IMR-90 (cell line): Measurements from ENCODE around the gene RTP5. TPM values are rescaled to one million over a fixed set of nuclear protein-coding genes. Genes with fewer than 3 reads are reported as not detected.

Source experiments
- ATAC-seq: fragments of 200-7000 bp; cut with Tn5 transposase; 2 replicates; pipeline ENCODE4 v1.9.1; 2020; ENCODE audit warnings: low read depth, mild to moderate bottlenecking, moderate library complexity
- BruUV-seq: library from RNA; stranded (reverse); fragments of 400-500 nt; replicated peaks from 2 replicates; lab custom pipeline; 2021; lab: Mats Ljungman, UMichigan
- CTCF ChIA-PET: fragments of 300-600 bp; formaldehyde crosslinking; extraction: SDS; loops from one replicate; lab custom pipeline; 2021; ENCODE audit warnings: antibody characterized with exemption; lab: Yijun Ruan, JAX
- POLR2A ChIA-PET: fragments of 300-600 bp; sonication (Branson Sonifier 250); formaldehyde crosslinking; loops from one replicate; lab custom pipeline; 2022; ENCODE audit warnings: antibody characterized with exemption; ENCODE audit not compliant: unreplicated experiment; lab: Charles Lee
- DNase-seq: peaks from one replicate; pipeline ENCODE4 v3.0.0; 2013
- H2AFZ ChIP-seq: replicated peaks from 2 replicates; pipeline ENCODE3; 2013; ENCODE audit warnings: low read length, mild to moderate bottlenecking; ENCODE audit not compliant: poor library complexity
- H2AK5ac ChIP-seq: 2 replicates; pipeline ENCODE4 v1.6.1; 2013; ENCODE audit warnings: low read depth, low read length, inconsistent platforms
- H2AK9ac ChIP-seq: replicated peaks from 2 replicates; pipeline ENCODE3; 2013; ENCODE audit warnings: mild to moderate bottlenecking, low read depth, low read length, moderate library complexity; ENCODE audit not compliant: poor library complexity
- H2BK120ac ChIP-seq: 2 replicates; pipeline ENCODE4 v1.6.1; 2013; ENCODE audit warnings: low read depth, low read length, inconsistent platforms
- H2BK15ac ChIP-seq: 3 replicates; pipeline ENCODE4 v1.6.1; 2013; ENCODE audit warnings: low read depth, low read length, inconsistent platforms
- H2BK20ac ChIP-seq: 2 replicates; pipeline ENCODE4 v1.6.1; 2013; ENCODE audit warnings: low read depth, mild to moderate bottlenecking, inconsistent platforms, low read length, moderate library complexity
- H2BK5ac ChIP-seq: 2 replicates; pipeline ENCODE4 v1.6.1; 2013; ENCODE audit warnings: mild to moderate bottlenecking, low read depth, low read length, inconsistent platforms; ENCODE audit not compliant: poor library complexity, severe bottlenecking
- H3K14ac ChIP-seq: replicated peaks from 2 replicates; pipeline ENCODE4 v1.6.1; 2013; ENCODE audit warnings: low read depth, low read length, inconsistent platforms
- H3K18ac ChIP-seq: 2 replicates; pipeline ENCODE4 v1.6.1; 2013; ENCODE audit warnings: low read depth, low read length, control low read depth
- H3K23ac ChIP-seq: 2 replicates; pipeline ENCODE4 v1.6.1; 2013; ENCODE audit warnings: low read depth, low read length, inconsistent platforms
- H3K27ac ChIP-seq: 2 replicates; pipeline ENCODE4 v1.5.1; 2013; ENCODE audit warnings: mild to moderate bottlenecking, control low read depth, low read length; ENCODE audit not compliant: insufficient read depth
- H3K27me3 ChIP-seq: 2 replicates; pipeline ENCODE4 v1.6.1; 2013; ENCODE audit warnings: low read length; ENCODE audit not compliant: control insufficient read depth, insufficient read depth
- H3K36me3 ChIP-seq: 2 replicates; pipeline ENCODE4 v1.6.1; 2013; ENCODE audit warnings: low read length, mixed read lengths; ENCODE audit not compliant: control insufficient read depth, insufficient read depth
- H3K4ac ChIP-seq: 2 replicates; pipeline ENCODE4 v1.6.1; 2013; ENCODE audit warnings: low read depth, low read length, inconsistent platforms
- H3K4me1 ChIP-seq: 2 replicates; pipeline ENCODE4 v1.6.1; 2013; ENCODE audit warnings: low read length, mixed read lengths; ENCODE audit not compliant: control insufficient read depth, insufficient read depth
- H3K4me2 ChIP-seq: 2 replicates; pipeline ENCODE4 v1.6.1; 2013; ENCODE audit warnings: low read depth, mild to moderate bottlenecking, control low read depth, low read length, moderate library complexity
- H3K4me3 ChIP-seq: 2 replicates; pipeline ENCODE4 v1.5.1; 2013; ENCODE audit warnings: low read depth, mild to moderate bottlenecking, control low read depth, low read length, moderate library complexity; ENCODE audit not compliant: insufficient read depth
- H3K56ac ChIP-seq: 2 replicates; pipeline ENCODE4 v1.6.1; 2013; ENCODE audit warnings: low read length, inconsistent platforms; ENCODE audit not compliant: insufficient read depth; ENCODE audit errors: extremely low read depth
- H3K79me1 ChIP-seq, 2 experiments: 2 replicates each; pipeline ENCODE4 v1.6.1; 2013; ENCODE audit warnings: low read length in 2 of 2, inconsistent platforms in 1 of 2, low read depth in 1 of 2
- H3K9ac ChIP-seq: 2 replicates; pipeline ENCODE4 v1.6.1; 2013; ENCODE audit warnings: low read depth, low read length, control low read depth
- H3K9me1 ChIP-seq: 2 replicates; pipeline ENCODE4 v1.6.1; 2013; ENCODE audit warnings: low read length, inconsistent platforms; ENCODE audit not compliant: insufficient read depth
- H3K9me3 ChIP-seq: 2 replicates; pipeline ENCODE4 v1.6.1; 2013; ENCODE audit warnings: low read length; ENCODE audit not compliant: control insufficient read depth, insufficient read depth
- H4K20me1 ChIP-seq: 2 replicates; pipeline ENCODE4 v1.6.1; 2013; ENCODE audit warnings: low read length, inconsistent platforms; ENCODE audit not compliant: insufficient read depth
- H4K5ac ChIP-seq: 2 replicates; pipeline ENCODE4 v1.6.1; 2013; ENCODE audit warnings: mild to moderate bottlenecking, low read depth, low read length, control low read depth
- H4K8ac ChIP-seq, 2 experiments: 2 replicates each; pipeline ENCODE4 v1.6.1; 2013; ENCODE audit warnings: low read depth in 2 of 2, low read length in 2 of 2, control low read depth in 1 of 2, inconsistent platforms in 1 of 2
- H4K91ac ChIP-seq: 2 replicates; pipeline ENCODE4 v1.6.1; 2013; ENCODE audit warnings: low read depth, low read length, inconsistent platforms; ENCODE audit not compliant: insufficient read depth
- BHLHE40 ChIP-seq: fragments of 150-350 bp; IDR thresholded peaks from 2 replicates; pipeline ENCODE4 v1.6.1; 2016; ENCODE audit warnings: mild to moderate bottlenecking, low read depth, low read length
- CEBPB ChIP-seq: IDR thresholded peaks from 2 replicates; pipeline ENCODE4 v1.6.1; 2012; ENCODE audit warnings: low read depth, low read length, improper control_type of control experiment
- CHD1 ChIP-seq: IDR thresholded peaks from 2 replicates; pipeline ENCODE4 v1.6.1; 2012; ENCODE audit warnings: low read depth, low read length, improper control_type of control experiment
- CTCF ChIP-seq: conservative IDR thresholded peaks from 2 replicates; pipeline ENCODE4 v1.5.1; 2012; ENCODE audit warnings: mild to moderate bottlenecking, low read depth, low read length, improper control_type of control experiment
- ELK1 ChIP-seq: fragments of 150-350 bp; IDR thresholded peaks from 2 replicates; pipeline ENCODE4 v1.6.1; 2016; ENCODE audit warnings: low read depth, mild to moderate bottlenecking, low read length, moderate library complexity, borderline replicate concordance
- FOS ChIP-seq: fragments of 150-350 bp; IDR thresholded peaks from 2 replicates; pipeline ENCODE4 v1.6.1; 2016; ENCODE audit warnings: low read depth, low read length
- MAFK ChIP-seq: IDR thresholded peaks from 2 replicates; pipeline ENCODE4 v1.6.1; 2012; ENCODE audit warnings: low read depth, low read length, improper control_type of control experiment
- MAZ ChIP-seq: IDR thresholded peaks from 2 replicates; pipeline ENCODE4 v1.6.1; 2012; ENCODE audit warnings: low read depth, mild to moderate bottlenecking, low read length, improper control_type of control experiment, moderate library complexity, borderline replicate concordance
- MXI1 ChIP-seq: IDR thresholded peaks from 2 replicates; pipeline ENCODE4 v1.6.1; 2012; ENCODE audit warnings: low read depth, mild to moderate bottlenecking, low read length, moderate library complexity, borderline replicate concordance
- NFE2L2 ChIP-seq: fragments of 150-350 bp; IDR thresholded peaks from 2 replicates; pipeline ENCODE4 v1.6.1; 2016; ENCODE audit warnings: low read depth, mild to moderate bottlenecking, low read length
- POLR2A ChIP-seq: IDR thresholded peaks from 2 replicates; pipeline ENCODE4 v1.6.1; 2012; ENCODE audit warnings: mild to moderate bottlenecking, low read depth, low read length
- RAD21 ChIP-seq: IDR thresholded peaks from 2 replicates; pipeline ENCODE4 v1.6.1; 2012; ENCODE audit warnings: low read length, improper control_type of control experiment
- RCOR1 ChIP-seq: IDR thresholded peaks from 2 replicates; pipeline ENCODE4 v1.6.1; 2012; ENCODE audit warnings: mild to moderate bottlenecking, low read length, improper control_type of control experiment; ENCODE audit not compliant: insufficient replicate concordance
- RFX5 ChIP-seq: IDR thresholded peaks from 2 replicates; pipeline ENCODE4 v1.8.0; 2012; ENCODE audit warnings: low read depth, mild to moderate bottlenecking, low read length, moderate library complexity
- SMC3 ChIP-seq: fragments of 150-350 bp; IDR thresholded peaks from 2 replicates; pipeline ENCODE4 v1.6.1; 2016; ENCODE audit warnings: low read depth, mild to moderate bottlenecking, antibody characterized with exemption, low read length, moderate library complexity
- USF2 ChIP-seq: fragments of 150-350 bp; IDR thresholded peaks from 2 replicates; pipeline ENCODE4 v1.6.1; 2017; ENCODE audit warnings: mild to moderate bottlenecking, antibody characterized with exemption, low read length, low read depth
- WGBS, 2 experiments: methylation state at CpG; one replicate each; pipeline versions ENCODE4 v1.1.5 to v1.1.7; 2013; ENCODE audit warnings: missing lambda C conversion rate in 2 of 2; ENCODE audit not compliant: insufficient read length in 1 of 2; ENCODE audit errors: extremely low coverage in 2 of 2; 5-methylcytosine and 5-hydroxymethylcytosine counted together
- dilution Hi-C: fragments of 300-500 bp; cut with HindIII; formaldehyde crosslinking; loops from one replicate; pipeline ENCODE4 v1.14.3; 2018; ENCODE audit warnings: low sequenced_read_pairs; ENCODE audit not compliant: unreplicated experiment
- in situ Hi-C: fragments of 300-500 bp; cut with MboI; formaldehyde crosslinking; loops from 3 replicates; pipeline ENCODE4 v1.14.3; 2019; ENCODE audit warnings: low sequenced_read_pairs, inconsistent platforms, mixed read lengths
- intact Hi-C: fragments of 100-400 bp; cut with micrococcal nuclease; formaldehyde crosslinking; loops from 2 replicates; pipeline ENCODE4 v1.10.0; 2022
- polyA plus RNA-seq, 3 experiments: library from polyadenylated mRNA; depleted of rRNA; stranded (reverse); fragments of >200 nt; gene quantifications; 2 replicates each; pipeline ENCODE4 v1.2.3, GENCODE V29; 2012; ENCODE audit warnings: low replicate concordance in 1 of 3
- total RNA-seq: library from RNA; depleted of rRNA; stranded (reverse); fragments of >200 nt; gene quantifications from 2 replicates; pipeline ENCODE4 v1.2.3, GENCODE V29; 2012

RTP5 gene
- total and polyA plus RNA-seq, 2 of the 4 experiments (the other 2 are of a cell fraction), result not detected

GRCh38 chr2:241901018-241901380 is 31.5 kb downstream of the RTP5 start:
- no peaks in the 10 kb centered on the region for H3K36me3 ChIP-seq
- H3K4me2 ChIP-seq, result no peak overlapping the region
- H3K14ac ChIP-seq, result no peak overlapping the region
- H3K79me1 ChIP-seq, result no peaks in the 10 kb centered on the region
- no peak overlapping the region for H3K9ac ChIP-seq
- no peak overlapping the region for H2AK9ac ChIP-seq
- H2BK5ac ChIP-seq, result no peak overlapping the region
- no peaks in the 10 kb centered on the region for H3K9me3 ChIP-seq
- no peak overlapping the region for H4K5ac ChIP-seq
- no peak overlapping the region for H2BK20ac ChIP-seq
- no peak overlapping the region for H2BK15ac ChIP-seq
- no peak overlapping the region for H3K18ac ChIP-seq
- H3K27ac ChIP-seq, result no peak overlapping the region
- ChIA-PET CTCF (no interaction called here), POLR2A (no interaction called here)
- DNase-seq (no peak), ATAC-seq (no peak)
- H3K4me3 ChIP-seq, result no peak overlapping the region
- no peak overlapping the region for H2BK120ac ChIP-seq
- no peak overlapping the region for H4K8ac ChIP-seq
- dilution Hi-C loops, result no loop called here
- intact Hi-C loops, result no loop called here
- no TSS peak for BruUV-seq
- no peaks in the 10 kb centered on the region; the same call in 1 of the 2 replicates for H3K4me1 ChIP-seq
- H3K56ac ChIP-seq, result no peak overlapping the region
- H2AK5ac ChIP-seq, result no peak overlapping the region
- WGBS, 2 experiments, result 80% methylated on average over 1 of the region's 21 CpGs; no CpG with 5 or more reads in 1 of the 2 experiments
- no peak for TF ChIP-seq CHD1
- TF ChIP-seq POLR2A, result no peak
- no peak for TF ChIP-seq MAFK
- TF ChIP-seq MAZ, result no peak
- no peak for TF ChIP-seq FOS
- no peak for TF ChIP-seq NFE2L2
- no peak for TF ChIP-seq RFX5
- no peak for TF ChIP-seq RAD21
- TF ChIP-seq CEBPB, result no peak
- TF ChIP-seq USF2, result no peak
- TF ChIP-seq BHLHE40, result no peak
- TF ChIP-seq ELK1, result no peak
- no peak for TF ChIP-seq RCOR1
- no peak for TF ChIP-seq CTCF
- TF ChIP-seq SMC3, result no peak
- TF ChIP-seq MXI1, result no peak
- H3K23ac ChIP-seq, result no peak overlapping the region
- no peaks in the 10 kb centered on the region for H3K9me1 ChIP-seq
- no peak overlapping the region for H3K4ac ChIP-seq
- no peaks in the 10 kb centered on the region for H4K20me1 ChIP-seq
- H3K27me3 ChIP-seq, result peaks cover 2% of the 10 kb centered on the region; the same call in 1 of the 2 replicates
- no peak overlapping the region for H4K91ac ChIP-seq
- H2AFZ ChIP-seq, result no peak overlapping the region
- in situ Hi-C loops, result no loop called here
